ENCODE data around the gene TIA1.
"Not testable (repeated sequence)": the region's sequence is repeated elsewhere in the genome, so short reads cannot be mapped to it uniquely, and the experiment has no call there.

Gene TIA1, protein sequence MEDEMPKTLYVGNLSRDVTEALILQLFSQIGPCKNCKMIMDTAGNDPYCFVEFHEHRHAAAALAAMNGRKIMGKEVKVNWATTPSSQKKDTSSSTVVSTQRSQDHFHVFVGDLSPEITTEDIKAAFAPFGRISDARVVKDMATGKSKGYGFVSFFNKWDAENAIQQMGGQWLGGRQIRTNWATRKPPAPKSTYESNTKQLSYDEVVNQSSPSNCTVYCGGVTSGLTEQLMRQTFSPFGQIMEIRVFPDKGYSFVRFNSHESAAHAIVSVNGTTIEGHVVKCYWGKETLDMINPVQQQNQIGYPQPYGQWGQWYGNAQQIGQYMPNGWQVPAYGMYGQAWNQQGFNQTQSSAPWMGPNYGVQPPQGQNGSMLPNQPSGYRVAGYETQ

GRCh38 chr2:70248181-70248847 is at the start of gene TIA1:
Gene TIA1 (minus strand): TSS chr2:70248628. CDS start chr2:70248430, 198 bp downstream.
- H3K4me3 ChIP-seq (ENCODE audit: low read depth, low read length), result peak within 1 kb of the TSS; percentile 91
- H3K9me3 ChIP-seq (ENCODE audit: severe bottlenecking), result no peaks in the 10 kb centered on the region
- H3K36me3 ChIP-seq, result peaks cover 41% of the 10 kb centered on the region
- peak; percentile 100 for DNase-seq
- no peak for TF ChIP-seq CTCF (IDR thresholded peaks at IDR 0.05; ENCODE audit: low read depth, low read length)
- no peaks in the 10 kb centered on the region for H3K27me3 ChIP-seq (ENCODE audit: insufficient read depth, low read depth, severe bottlenecking)
- H3K27ac ChIP-seq, result peak within 1 kb of the TSS; percentile 98

- peaks cover 46% of the 10 kb centered on the region for H3K36me3 ChIP-seq
Observed at GRCh38 chr2:70297828-70298227, 49.4 kb upstream of the TIA1 start.

GRCh38 chr2:70283500-70284191 is 35.2 kb upstream of the TIA1 start:
- TF ChIP-seq CTCF (IDR thresholded peaks at IDR 0.05; ENCODE audit: low read depth, low read length), result no peak
- Histone ChIP-seq H3K4me3 (ENCODE audit: low read depth, low read length) (no peak overlapping the region), H3K36me3 (peaks cover 91% of the 10 kb centered on the region), H3K9me3 (ENCODE audit: severe bottlenecking) (no peaks in the 10 kb centered on the region), H3K27me3 (ENCODE audit: insufficient read depth, low read depth, severe bottlenecking) (no peaks in the 10 kb centered on the region), H3K27ac (no peak overlapping the region)
- DNase-seq, result no peak

More at GRCh38 chr2:70297828-70298227, 49.4 kb upstream of the TIA1 start:
- not testable (repeated sequence) for H3K9me3 ChIP-seq (ENCODE audit: severe bottlenecking); H3K27me3 ChIP-seq (ENCODE audit: insufficient read depth, low read depth, severe bottlenecking); DNase-seq; H3K4me3 ChIP-seq (ENCODE audit: low read depth, low read length); H3K27ac ChIP-seq

- Histone ChIP-seq H3K4me3 (ENCODE audit: low read depth, low read length) (no peak overlapping the region), H3K27me3 (ENCODE audit: insufficient read depth, low read depth, severe bottlenecking) (no peaks in the 10 kb centered on the region), H3K36me3 (peaks cover 91% of the 10 kb centered on the region), H3K27ac (no peak overlapping the region), H3K9me3 (ENCODE audit: severe bottlenecking) (no peaks in the 10 kb centered on the region)
- DNase-seq, result no peak
- TF ChIP-seq CTCF (IDR thresholded peaks at IDR 0.05; ENCODE audit: low read depth, low read length), result no peak
Observed at GRCh38 chr2:70282439-70282838, 34.0 kb upstream of the TIA1 start.

- DNase-seq, result no peak
- no peak overlapping the region for H3K4me3 ChIP-seq (ENCODE audit: low read depth, low read length)
- no peak for TF ChIP-seq CTCF (IDR thresholded peaks at IDR 0.05; ENCODE audit: low read depth, low read length)
- peaks cover 88% of the 10 kb centered on the region for H3K36me3 ChIP-seq
- H3K9me3 ChIP-seq (ENCODE audit: severe bottlenecking), result no peaks in the 10 kb centered on the region
- no peaks in the 10 kb centered on the region for H3K27me3 ChIP-seq (ENCODE audit: insufficient read depth, low read depth, severe bottlenecking)
- H3K27ac ChIP-seq, result no peak overlapping the region
Observed at GRCh38 chr2:70280242-70280798, 31.9 kb upstream of the TIA1 start.

GRCh38 chr2:70270323-70270722 is 21.9 kb upstream of the TIA1 start:
- TF ChIP-seq CTCF (IDR thresholded peaks at IDR 0.05; ENCODE audit: low read depth, low read length), result no peak

GRCh38 chr2:70269422-70270302 is 21.2 kb upstream of the TIA1 start:
- peaks cover 27% of the 10 kb centered on the region for H3K36me3 ChIP-seq
- H3K9me3 ChIP-seq (ENCODE audit: severe bottlenecking); H3K27ac ChIP-seq; H3K27me3 ChIP-seq (ENCODE audit: insufficient read depth, low read depth, severe bottlenecking); DNase-seq; H3K4me3 ChIP-seq (ENCODE audit: low read depth, low read length): not testable (repeated sequence)

More at GRCh38 chr2:70270323-70270722, 21.9 kb upstream of the TIA1 start:
- Histone ChIP-seq H3K27me3 (ENCODE audit: insufficient read depth, low read depth, severe bottlenecking) (no peaks in the 10 kb centered on the region), H3K9me3 (ENCODE audit: severe bottlenecking) (peaks cover 5% of the 10 kb centered on the region), H3K4me3 (ENCODE audit: low read depth, low read length) (no peak overlapping the region), H3K36me3 (peaks cover 28% of the 10 kb centered on the region), H3K27ac (no peak overlapping the region)
- DNase-seq, result no peak

GRCh38 chr2:70266925-70267324 is 18.5 kb upstream of the TIA1 start:
- not testable (repeated sequence) for H3K27me3 ChIP-seq (ENCODE audit: insufficient read depth, low read depth, severe bottlenecking); H3K27ac ChIP-seq; H3K9me3 ChIP-seq (ENCODE audit: severe bottlenecking); DNase-seq; H3K4me3 ChIP-seq (ENCODE audit: low read depth, low read length)
- H3K36me3 ChIP-seq, result peaks cover 34% of the 10 kb centered on the region
